Measurements from ENCODE around the gene LHFPL5. TPM values are rescaled to one million over a fixed set of nuclear protein-coding genes. Genes with fewer than 3 reads are reported as not detected.

Gene LHFPL5
- total RNA-seq, 4 donors from 2014 or later: not detected

- no peak for TF ChIP-seq CTCF (IDR thresholded peaks at IDR 0.05)
- no peak for TF ChIP-seq POLR2A (IDR thresholded peaks at IDR 0.05)
- Histone ChIP-seq H3K4me3 (no peak overlapping the region), H3K9me3 (no peaks in the 10 kb centered on the region), H3K4me1 (peaks cover 9 to 20% (median 9%) of the 10 kb centered on the region in 3 donors), H3K27ac (no peak overlapping the region), H3K27me3 (peaks cover 0 to 60% (median 6%) of the 10 kb centered on the region in 4 donors), H3K36me3 (no peaks in the 10 kb centered on the region)
- no peak for DNase-seq
- intact Hi-C loops (cut with DNase I): no loop called here
- WGBS, 2 donors: 59 to 70% methylated on average over 5 to 7 of the region's 10 CpGs
Observed at GRCh38 chr6:35777356-35778102, 27.6 kb upstream of the LHFPL5 start.

- Histone ChIP-seq H3K27ac (no peak overlapping the region), H3K36me3 (no peaks in the 10 kb centered on the region), H3K4me3 (no peak overlapping the region), H3K27me3 (peaks cover 0 to 61% (median 6%) of the 10 kb centered on the region in 4 donors), H3K4me1 (peaks cover 9 to 20% (median 9%) of the 10 kb centered on the region in 3 donors), H3K9me3 (no peaks in the 10 kb centered on the region)
- no peak for DNase-seq
- TF ChIP-seq POLR2A (IDR thresholded peaks at IDR 0.05): no peak
- TF ChIP-seq CTCF (IDR thresholded peaks at IDR 0.05): no peak
- intact Hi-C loops (cut with DNase I): no loop called here
- 90% methylated on average over 2 of the region's 2 CpGs for WGBS, 2 donors
Observed at GRCh38 chr6:35778437-35778836, 26.7 kb upstream of the LHFPL5 start.

GRCh38 chr6:35780719-35781118 lies 24.4 kb upstream of the LHFPL5 start, which contains the start of gene CLPSL1:
CLPSL1 (plus strand) TSS chr6:35781019; CDS start chr6:35781111, 92 bp downstream.
- peaks cover 0 to 42% (median 5%) of the 10 kb centered on the region in 4 donors for H3K27me3 ChIP-seq
- intact Hi-C loops (cut with DNase I): no loop called here
- H3K4me3 ChIP-seq: no peak within 1 kb of the TSS
- no peaks in the 10 kb centered on the region for H3K9me3 ChIP-seq
- TF ChIP-seq POLR2A (IDR thresholded peaks at IDR 0.05) (no peak), CTCF (IDR thresholded peaks at IDR 0.05) (no peak)
- 80 to 86% methylated on average over 6 to 7 of the region's 7 CpGs for WGBS, 2 donors
- no peak within 1 kb of the TSS for H3K27ac ChIP-seq
- peaks cover 9 to 20% (median 9%) of the 10 kb centered on the region in 3 donors for H3K4me1 ChIP-seq
- DNase-seq: no peak
- no peaks in the 10 kb centered on the region for H3K36me3 ChIP-seq

- no peak for TF ChIP-seq CTCF (IDR thresholded peaks at IDR 0.05)
- TF ChIP-seq POLR2A (IDR thresholded peaks at IDR 0.05): no peak
- H3K36me3 ChIP-seq: no peaks in the 10 kb centered on the region
- no peak for DNase-seq
- intact Hi-C loops (cut with DNase I): no loop called here
- H3K27me3 ChIP-seq: peaks cover 0 to 42% (median 2%) of the 10 kb centered on the region in 4 donors
- no peaks in the 10 kb centered on the region for H3K9me3 ChIP-seq
- H3K4me3 ChIP-seq: no peak overlapping the region
- 79 to 100% methylated on average over 2 of the region's 2 CpGs for WGBS, 2 donors
- no peak overlapping the region for H3K27ac ChIP-seq
- peaks cover 8 to 16% (median 8%) of the 10 kb centered on the region in 3 donors for H3K4me1 ChIP-seq
Observed at GRCh38 chr6:35781290-35781689, 23.9 kb upstream of the LHFPL5 start.

GRCh38 chr6:35782424-35782823 lies 22.7 kb upstream of the LHFPL5 start:
- intact Hi-C loops (cut with DNase I): no loop called here
- H3K27me3 ChIP-seq: peaks cover 0 to 42% (median 5%) of the 10 kb centered on the region in 4 donors

More at GRCh38 chr6:35782424-35782823, 22.7 kb upstream of the LHFPL5 start:
- Histone ChIP-seq H3K4me3 (no peak overlapping the region), H3K4me1 (peaks cover 0 to 13% (median 0%) of the 10 kb centered on the region in 3 donors), H3K9me3 (no peaks in the 10 kb centered on the region), H3K36me3 (no peaks in the 10 kb centered on the region), H3K27ac (no peak overlapping the region)
- no peak for DNase-seq
- TF ChIP-seq POLR2A (IDR thresholded peaks at IDR 0.05) (no peak), CTCF (IDR thresholded peaks at IDR 0.05) (no peak)
- 36 to 46% methylated on average over 3 of the region's 3 CpGs for WGBS, 2 donors

Measured in esophagus squamous epithelium (tissue), 5 donors.